ENCODE data around the gene BCKDHA. TPM values are rescaled to one million over a fixed set of nuclear protein-coding genes. Genes with fewer than 3 reads are reported as not detected.
A peak's percentile ranks its signal among the peaks of the same experiment; 100 is the strongest.

BCKDHA gene
- total RNA-seq, 2 donors from 2014 or later: 18.4 to 21.6 TPM

DNA sequence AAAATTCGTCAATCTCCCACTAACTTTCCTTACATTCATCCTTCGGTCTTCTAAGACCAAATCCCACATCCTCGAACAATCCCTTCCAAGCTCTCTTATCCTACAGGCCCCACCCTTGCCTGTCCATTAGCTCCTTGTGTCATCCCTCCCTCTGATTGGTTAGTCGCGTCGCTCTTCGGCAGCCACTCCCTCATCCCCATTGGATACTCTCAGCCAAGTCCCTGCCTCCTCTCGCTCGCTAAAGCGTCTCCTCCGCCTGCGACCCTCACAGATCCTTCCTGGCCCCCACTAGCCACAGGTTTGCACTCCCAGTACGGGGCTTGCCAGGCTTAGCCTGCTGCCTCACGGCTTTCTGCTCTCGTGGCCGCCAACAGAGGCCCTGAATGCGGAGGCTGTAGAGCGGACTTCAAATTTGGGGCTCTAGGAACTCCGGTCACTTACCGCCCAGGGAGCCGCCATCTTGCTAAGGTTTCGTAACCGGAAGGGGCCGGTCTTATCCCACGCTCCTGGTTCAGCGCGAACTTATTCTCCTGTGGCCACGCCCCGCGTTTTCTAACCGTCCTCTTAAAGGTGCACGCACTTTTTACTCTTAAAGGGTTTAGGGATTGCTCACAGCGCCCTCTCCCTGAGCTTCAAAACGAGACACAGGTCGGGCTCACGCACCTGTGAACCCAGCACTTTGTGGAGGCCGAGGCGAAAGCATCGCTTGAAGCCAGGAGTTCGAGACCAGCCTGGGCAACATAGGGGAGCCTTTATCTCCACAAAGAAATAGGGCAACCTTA lies 42.0 kb downstream of the BCKDHA start, which contains the start of gene DMAC2:
TSS of gene DMAC2 (minus strand) at position 472 of the 782 bp plus-strand sequence. CDS start at position 459, 13 bp downstream.
- Mint-ChIP-seq H3K36me3 (ENCODE audit: insufficient read depth in 2 of 2) (peaks cover 0 to 3% of the 10 kb centered on the region in 2 donors), H3K4me1 (ENCODE audit: low read depth) (peaks cover 18% of the 10 kb centered on the region), H3K4me3 (no peak within 1 kb of the TSS), H3K27ac (no peak within 1 kb of the TSS), H3K9me3 (no peaks in the 10 kb centered on the region), H3K27me3 (ENCODE audit: low read depth) (no peaks in the 10 kb centered on the region)
- ATAC-seq (replicated peaks in 1 of 2) (peak; percentile 97), DNase-seq (peak; percentile 93 to 97)

DNA sequence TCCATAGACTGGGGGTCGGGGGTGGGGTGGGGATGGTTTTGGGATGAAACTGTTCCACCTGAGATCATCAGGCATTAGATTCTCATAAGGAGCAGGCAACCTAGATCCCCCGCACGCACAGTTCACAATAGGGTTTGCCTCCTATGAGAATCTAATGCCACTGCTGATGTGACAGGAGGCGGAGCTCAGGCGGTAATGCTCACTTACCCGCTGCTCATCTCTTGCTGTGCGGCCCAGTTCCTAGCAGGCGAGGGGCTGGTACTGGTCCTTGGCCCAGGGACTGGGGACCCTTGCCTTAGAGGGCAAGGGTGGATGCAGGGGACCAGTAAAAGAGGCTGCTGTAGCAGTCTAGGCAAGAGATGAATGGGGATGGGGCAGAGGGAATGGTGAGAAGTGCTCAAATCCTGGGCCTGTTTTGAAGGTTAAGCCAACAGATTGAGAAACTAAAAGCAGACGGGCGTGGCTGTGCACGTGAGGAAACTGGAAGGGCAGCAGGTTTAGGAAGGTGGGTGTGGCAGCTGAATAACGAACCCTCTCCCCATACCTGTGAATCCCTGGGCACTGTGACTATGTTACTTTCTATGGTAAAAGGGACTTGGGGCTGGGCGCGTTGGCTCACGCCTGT lies 43.8 kb downstream of the BCKDHA start:
- DNase-seq: no peak
- H3K27me3 Mint-ChIP-seq (ENCODE audit: low read depth): no peaks in the 10 kb centered on the region
- H3K4me3 Mint-ChIP-seq: no peak overlapping the region
- H3K9me3 Mint-ChIP-seq: no peaks in the 10 kb centered on the region
- H3K36me3 Mint-ChIP-seq (ENCODE audit: insufficient read depth in 2 of 2): peaks cover 0 to 3% of the 10 kb centered on the region in 2 donors
- no peak for ATAC-seq (replicated peaks in 1 of 2)
- H3K27ac Mint-ChIP-seq: no peak overlapping the region
- peaks cover 18% of the 10 kb centered on the region for H3K4me1 Mint-ChIP-seq (ENCODE audit: low read depth)

DNA sequence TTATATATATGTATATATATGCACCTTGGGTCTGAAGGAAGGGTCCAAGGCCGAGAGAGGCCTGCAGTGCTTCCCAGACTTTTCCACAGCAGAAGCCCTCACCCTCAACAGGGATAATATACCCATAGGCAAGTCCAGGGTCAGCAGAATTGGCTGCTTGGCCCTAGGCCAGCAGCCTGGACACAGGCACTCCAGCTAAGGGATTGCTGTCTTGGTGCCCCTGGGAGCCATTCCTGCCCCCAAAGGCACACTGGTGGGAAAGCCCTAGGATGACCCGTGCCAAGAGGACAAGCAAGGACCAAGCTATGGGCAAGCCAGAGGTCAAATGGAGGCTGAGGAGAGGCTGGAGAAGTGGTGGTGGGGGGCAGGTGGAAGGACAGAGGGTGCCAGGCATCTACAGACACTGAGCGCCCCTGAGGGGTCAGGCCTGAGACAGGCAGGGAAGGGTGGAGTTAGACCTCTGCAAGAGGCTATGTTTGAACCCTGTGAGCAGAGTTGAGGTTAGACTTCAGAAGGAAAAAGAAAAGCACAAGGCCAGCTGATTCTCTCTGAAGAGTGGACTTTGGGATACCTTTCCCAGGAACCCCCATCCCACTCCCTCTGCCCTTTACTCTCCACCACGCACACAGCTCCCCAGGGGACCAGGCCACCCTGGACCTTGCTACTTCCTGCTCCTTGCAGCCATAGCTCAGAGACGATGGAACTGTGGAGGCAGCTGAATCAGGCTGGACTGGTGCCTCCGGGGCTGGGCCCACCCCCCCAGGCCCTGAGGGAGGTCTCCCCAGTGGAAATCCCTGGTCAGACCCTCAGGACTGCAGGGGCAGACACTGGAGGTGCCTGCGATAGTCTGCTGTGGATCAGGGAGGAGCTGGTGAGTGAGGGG lies 45.1 kb downstream of the BCKDHA start, which contains the start of gene ERICH4:
TSS of gene ERICH4 (plus strand) at position 684 of the 883 bp plus-strand sequence. CDS start at position 698, 14 bp downstream.
- no peaks in the 10 kb centered on the region for H3K27me3 Mint-ChIP-seq (ENCODE audit: low read depth)
- H3K4me3 Mint-ChIP-seq: no peak within 1 kb of the TSS
- peaks cover 18% of the 10 kb centered on the region for H3K4me1 Mint-ChIP-seq (ENCODE audit: low read depth)
- no peak for DNase-seq
- H3K27ac Mint-ChIP-seq: peak within 1 kb of the TSS; percentile 9
- ATAC-seq (replicated peaks in 1 of 2): no peak
- peaks cover 0 to 1% of the 10 kb centered on the region in 2 donors for H3K36me3 Mint-ChIP-seq (ENCODE audit: insufficient read depth in 2 of 2)
- H3K9me3 Mint-ChIP-seq: no peaks in the 10 kb centered on the region

DNA sequence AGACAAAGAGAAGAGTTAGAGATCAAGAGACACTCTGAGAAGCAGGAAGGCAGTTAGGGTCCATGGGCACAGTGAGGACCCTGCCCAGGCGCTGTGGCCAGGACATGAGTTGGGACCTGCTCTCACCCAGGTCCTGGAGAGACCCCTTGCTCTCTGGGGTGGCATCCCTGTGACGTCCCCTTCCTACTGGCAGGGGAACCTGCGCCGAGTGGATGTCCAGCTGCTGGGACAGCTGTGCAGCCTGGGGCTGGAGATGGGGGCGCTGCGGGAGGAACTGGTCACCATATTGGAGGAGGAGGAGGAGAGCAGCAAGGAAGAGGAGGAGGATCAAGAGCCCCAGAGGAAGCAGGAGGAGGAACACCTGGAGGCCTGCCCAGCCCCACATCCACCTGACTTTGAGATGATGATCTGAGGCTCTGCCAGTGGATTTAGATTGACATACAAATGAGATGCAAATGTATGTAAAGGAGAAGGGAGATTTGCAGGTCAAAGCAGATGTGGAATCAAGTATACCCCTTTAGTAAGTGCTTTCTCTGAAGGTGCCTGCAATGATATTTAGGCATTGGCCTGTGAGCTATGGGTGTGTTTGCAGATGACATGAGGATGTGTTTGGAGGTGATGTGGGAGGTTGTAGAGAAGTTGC lies 46.3 kb downstream of the BCKDHA start:
- H3K27me3 Mint-ChIP-seq (ENCODE audit: low read depth): no peaks in the 10 kb centered on the region
- no peaks in the 10 kb centered on the region for H3K36me3 Mint-ChIP-seq (ENCODE audit: insufficient read depth in 2 of 2)
- no peak for DNase-seq
- no peak for ATAC-seq (replicated peaks in 1 of 2)
- no peak overlapping the region for H3K4me3 Mint-ChIP-seq
- peak overlapping the region; percentile 9 for H3K27ac Mint-ChIP-seq
- no peaks in the 10 kb centered on the region for H3K9me3 Mint-ChIP-seq
- H3K4me1 Mint-ChIP-seq (ENCODE audit: low read depth): peaks cover 19% of the 10 kb centered on the region

DNA sequence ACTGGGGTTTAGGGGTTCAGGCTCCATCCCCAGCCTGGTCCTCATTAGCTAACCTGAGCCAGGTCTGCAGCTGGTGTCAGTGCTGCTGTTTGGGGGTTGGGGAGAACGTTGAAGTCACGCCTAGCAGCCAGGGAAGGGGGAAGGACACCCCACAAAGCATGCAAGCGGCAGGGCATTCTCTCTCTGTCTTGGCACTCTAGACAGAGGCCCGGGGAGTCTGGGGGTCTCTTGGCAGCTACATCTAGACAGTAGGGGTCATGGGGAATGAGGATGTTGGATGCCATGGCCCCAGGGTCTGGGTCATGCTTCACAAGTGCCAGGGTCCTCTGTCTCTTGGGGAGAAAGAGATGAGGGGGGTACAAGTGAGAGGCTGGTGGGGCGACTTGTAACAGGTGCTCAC lies 48.0 kb downstream of the BCKDHA start:
- Mint-ChIP-seq H3K9me3 (no peaks in the 10 kb centered on the region), H3K27ac (no peak overlapping the region), H3K4me3 (no peak overlapping the region), H3K27me3 (ENCODE audit: low read depth) (no peaks in the 10 kb centered on the region), H3K4me1 (ENCODE audit: low read depth) (peaks cover 24% of the 10 kb centered on the region), H3K36me3 (ENCODE audit: insufficient read depth in 2 of 2) (no peaks in the 10 kb centered on the region)
- no peak for DNase-seq
- no peak for ATAC-seq (replicated peaks in 1 of 2)

DNA sequence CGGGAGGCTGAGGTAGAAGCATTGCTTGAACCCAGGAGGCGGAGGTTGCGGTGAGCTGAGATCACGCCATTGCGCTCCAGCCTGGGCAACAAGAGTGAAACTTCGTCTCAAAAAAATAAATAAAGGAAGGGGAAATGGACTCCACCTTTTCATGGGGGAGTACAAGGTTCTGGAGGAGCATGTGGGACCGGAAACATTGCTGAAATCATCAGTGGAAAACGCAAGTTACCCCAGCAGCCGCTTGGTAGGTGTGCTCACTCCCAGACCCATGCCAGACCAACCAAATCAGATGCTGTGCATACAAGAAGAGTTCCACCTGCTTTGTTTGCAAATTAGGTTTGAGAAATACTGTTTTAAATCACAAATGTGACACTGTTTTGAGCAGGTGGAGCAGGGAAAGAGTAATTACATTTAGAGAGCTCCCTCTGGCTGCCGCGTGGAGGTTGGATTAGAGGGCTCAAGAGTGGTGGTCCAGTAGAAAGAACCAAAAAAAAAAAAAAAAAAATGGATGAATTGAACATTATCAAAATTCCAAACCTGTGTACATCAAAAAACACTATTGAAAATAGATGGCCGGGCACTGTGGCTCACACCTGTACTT lies 50.2 kb downstream of the BCKDHA start:
- Mint-ChIP-seq H3K36me3 (ENCODE audit: insufficient read depth in 2 of 2) (no peaks in the 10 kb centered on the region), H3K4me3 (no peak overlapping the region), H3K27ac (no peak overlapping the region), H3K4me1 (ENCODE audit: low read depth) (peaks cover 20% of the 10 kb centered on the region), H3K9me3 (no peaks in the 10 kb centered on the region), H3K27me3 (ENCODE audit: low read depth) (no peaks in the 10 kb centered on the region)
- no peak for DNase-seq
- no peak for ATAC-seq (replicated peaks in 1 of 2)

DNA sequence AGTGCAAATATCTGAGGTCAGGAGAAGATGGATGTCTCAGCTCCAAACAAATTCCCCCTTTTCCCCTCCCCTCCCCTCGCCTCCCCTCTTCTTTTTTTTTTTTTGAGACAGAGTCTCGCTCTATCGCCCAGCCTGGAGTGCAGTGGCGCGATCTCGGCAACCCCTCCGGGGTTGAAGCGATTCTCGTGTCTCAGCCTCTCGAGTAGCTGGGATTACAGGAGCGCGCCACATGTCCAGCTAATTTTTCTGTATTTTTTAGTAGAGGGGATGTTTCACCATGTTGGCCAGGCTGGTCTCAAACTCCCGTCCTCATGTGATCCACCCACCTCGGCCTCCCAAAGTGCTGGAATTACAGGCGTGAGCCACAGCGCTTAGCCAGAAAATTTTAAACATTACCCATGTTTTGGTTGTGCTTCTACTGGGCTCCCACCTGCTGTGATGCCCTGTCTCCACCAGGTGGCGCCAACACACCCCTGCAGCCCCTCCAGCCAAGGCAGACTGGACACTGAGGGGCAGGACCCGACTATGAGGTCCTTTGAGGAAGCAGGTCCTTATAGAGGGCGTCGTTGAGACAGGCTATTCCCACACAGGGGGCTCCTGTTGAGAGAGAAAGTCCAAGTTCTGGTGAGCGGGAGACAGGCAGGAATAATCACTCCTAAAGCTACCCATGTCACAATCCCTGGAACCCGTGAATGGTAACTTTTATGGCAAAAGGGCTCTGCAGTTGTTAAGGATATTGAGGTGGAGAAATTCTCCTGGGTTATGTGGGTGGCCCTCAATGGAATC lies 51.7 kb downstream of the BCKDHA start:
- DNase-seq (peak; percentile 75 to 84), ATAC-seq (replicated peaks in 1 of 2) (peak; percentile 92 to 94)
- no peaks in the 10 kb centered on the region for H3K9me3 Mint-ChIP-seq
- H3K27ac Mint-ChIP-seq: no peak overlapping the region
- H3K27me3 Mint-ChIP-seq (ENCODE audit: low read depth): no peaks in the 10 kb centered on the region
- H3K4me3 Mint-ChIP-seq: peak overlapping the region; percentile 84 to 88
- no peaks in the 10 kb centered on the region for H3K36me3 Mint-ChIP-seq (ENCODE audit: insufficient read depth in 2 of 2)
- H3K4me1 Mint-ChIP-seq (ENCODE audit: low read depth): peaks cover 20% of the 10 kb centered on the region

DNA sequence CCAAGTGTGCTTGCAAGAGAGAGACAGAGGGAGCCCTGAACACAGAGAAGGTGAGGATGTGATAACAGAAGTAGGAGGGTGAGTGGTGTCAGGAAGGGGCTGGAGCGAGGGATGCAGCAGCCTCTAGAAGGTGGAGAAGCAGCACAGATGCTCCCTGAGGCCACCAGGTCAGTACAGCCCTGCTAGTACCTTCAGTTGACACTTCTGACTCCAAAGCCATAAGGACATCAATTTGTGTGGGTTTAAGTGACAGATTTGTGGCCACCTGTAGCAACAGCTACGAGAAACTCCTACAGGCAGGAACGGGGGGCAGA lies 52.2 kb downstream of the BCKDHA start:
- peak overlapping the region; percentile 84 to 88 for H3K4me3 Mint-ChIP-seq

DNA sequence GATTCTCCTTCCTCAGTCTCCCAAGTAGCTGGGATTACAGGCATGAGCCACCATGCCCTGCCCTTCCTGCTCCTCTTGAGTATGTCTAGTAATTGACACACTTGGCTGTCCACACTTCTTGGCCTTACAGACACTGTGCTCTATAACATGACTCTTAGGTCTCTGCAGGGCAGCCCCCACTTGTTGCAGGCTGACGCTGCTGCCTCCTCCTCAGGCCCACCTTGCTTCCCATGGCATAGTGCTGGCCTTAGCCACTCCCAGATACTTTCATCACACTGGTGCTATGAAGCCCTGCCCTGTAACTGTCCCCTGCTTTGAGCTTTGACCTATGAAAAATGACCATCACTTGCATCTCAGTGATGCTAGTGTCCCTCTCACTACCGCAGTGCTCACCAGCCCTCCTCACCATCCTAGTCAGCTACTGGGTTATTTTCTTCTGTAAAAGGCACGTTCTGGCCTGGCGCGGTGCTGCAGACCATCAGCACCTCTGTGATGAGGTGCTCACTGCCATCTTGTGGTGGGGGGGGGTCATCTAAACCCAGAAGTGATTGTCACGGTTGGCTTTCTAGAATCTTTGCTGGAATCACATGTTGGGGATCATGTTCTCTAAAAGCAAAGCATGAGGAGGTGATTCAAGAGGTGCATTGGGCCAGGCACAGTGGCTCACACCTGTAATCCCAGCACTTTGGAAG lies 55.1 kb downstream of the BCKDHA start:
- Mint-ChIP-seq H3K27ac (no peak overlapping the region), H3K4me3 (no peak overlapping the region), H3K36me3 (ENCODE audit: insufficient read depth in 2 of 2) (no peaks in the 10 kb centered on the region), H3K9me3 (no peaks in the 10 kb centered on the region), H3K27me3 (ENCODE audit: low read depth) (no peaks in the 10 kb centered on the region), H3K4me1 (ENCODE audit: low read depth) (peaks cover 38% of the 10 kb centered on the region)
- no peak for ATAC-seq (replicated peaks in 1 of 2)
- DNase-seq: no peak

More for the DNA sequence above, 52.2 kb downstream of the BCKDHA start:
- peak; percentile 12 to 20 for ATAC-seq (replicated peaks in 1 of 2)
- Mint-ChIP-seq H3K4me1 (ENCODE audit: low read depth) (peaks cover 20% of the 10 kb centered on the region), H3K27ac (no peak overlapping the region), H3K36me3 (ENCODE audit: insufficient read depth in 2 of 2) (no peaks in the 10 kb centered on the region), H3K27me3 (ENCODE audit: low read depth) (no peaks in the 10 kb centered on the region), H3K9me3 (no peaks in the 10 kb centered on the region)
- DNase-seq: no peak

DNA sequence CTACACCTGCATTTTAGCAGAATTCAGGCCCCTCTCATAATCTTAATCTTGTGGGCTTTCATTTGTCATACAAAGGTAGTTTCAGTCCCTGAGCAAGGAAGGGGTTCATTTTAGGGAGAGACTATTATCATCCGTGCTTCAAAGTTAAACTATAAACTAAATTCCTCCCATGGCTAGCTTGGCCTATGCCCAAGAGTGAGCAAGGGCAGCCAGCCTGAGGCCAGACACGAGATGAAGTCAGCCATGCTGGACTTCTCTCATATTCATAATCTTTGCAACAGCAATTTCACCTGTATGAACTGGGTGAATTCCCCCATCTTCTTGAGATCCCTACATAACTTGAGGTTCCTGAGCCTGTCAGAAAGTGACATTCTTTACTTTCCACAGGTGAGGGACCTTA lies 58.3 kb downstream of the BCKDHA start:
- no peaks in the 10 kb centered on the region for H3K27me3 Mint-ChIP-seq (ENCODE audit: low read depth)
- peaks cover 27% of the 10 kb centered on the region for H3K4me1 Mint-ChIP-seq (ENCODE audit: low read depth)
- H3K9me3 Mint-ChIP-seq: no peaks in the 10 kb centered on the region
- H3K27ac Mint-ChIP-seq: no peak overlapping the region
- no peaks in the 10 kb centered on the region for H3K36me3 Mint-ChIP-seq (ENCODE audit: insufficient read depth in 2 of 2)
- no peak overlapping the region for H3K4me3 Mint-ChIP-seq
- ATAC-seq (replicated peaks in 1 of 2) (no peak), DNase-seq (no peak)

DNA sequence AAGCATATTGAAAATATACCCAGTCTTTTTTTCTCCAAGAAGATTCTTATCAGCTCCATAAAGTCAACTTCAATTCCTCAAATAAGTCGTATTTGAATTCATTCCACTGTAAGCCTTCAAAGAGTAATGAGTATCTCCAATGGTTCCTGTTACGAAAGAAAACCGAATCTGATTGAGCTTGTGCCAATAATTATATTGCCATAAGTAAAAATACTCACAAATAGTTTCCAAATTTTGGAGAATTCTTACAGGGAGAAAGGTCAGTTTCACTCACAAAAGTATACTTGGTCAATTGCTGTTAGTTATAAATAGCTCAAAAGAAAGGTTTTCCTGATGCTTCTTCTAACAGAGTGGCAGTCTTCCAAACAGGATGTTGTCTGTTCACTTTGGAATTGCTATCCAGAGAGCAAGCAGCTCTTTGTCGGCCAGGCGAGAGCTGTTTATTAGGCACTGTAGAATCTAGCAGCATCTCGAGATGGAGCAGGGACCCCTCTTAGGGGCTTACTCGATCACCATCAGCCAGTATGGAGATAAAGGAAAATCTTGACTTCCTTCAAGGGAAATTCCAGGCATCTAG lies 58.8 kb downstream of the BCKDHA start:
- ATAC-seq (replicated peaks in 1 of 2) (no peak), DNase-seq (no peak)
- Mint-ChIP-seq H3K27ac (peak overlapping the region; percentile 3), H3K36me3 (ENCODE audit: insufficient read depth in 2 of 2) (no peaks in the 10 kb centered on the region), H3K9me3 (no peaks in the 10 kb centered on the region), H3K4me1 (ENCODE audit: low read depth) (peaks cover 27% of the 10 kb centered on the region), H3K27me3 (ENCODE audit: low read depth) (no peaks in the 10 kb centered on the region), H3K4me3 (no peak overlapping the region)
